Fibroblast of the aortic adventitia (primary cell): Measurements from ENCODE around the gene DOP1B. TPM values are rescaled to one million over a fixed set of nuclear protein-coding genes. Genes with fewer than 3 reads are reported as not detected.
"Not testable (repeated sequence)": the region's sequence is repeated elsewhere in the genome, so short reads cannot be mapped to it uniquely, and the experiment has no call there.

Experiments
- DNase-seq: peaks from one replicate; pipeline ENCODE4 v3.0.0-alpha.2; 2010; ENCODE audit warnings: low read depth
- H3K4me3 ChIP-seq: 2 replicates; pipeline ENCODE4 v1.5.1; 2011; ENCODE audit warnings: low read depth, mild to moderate bottlenecking, control low read depth, low read length, moderate library complexity
- total RNA-seq: library from RNA; depleted of rRNA; stranded (reverse); fragments of >200 nt; gene quantifications from 2 replicates; pipeline ENCODE4 v1.2.3, GENCODE V29; 2012; ENCODE audit warnings: low replicate concordance
- TF ChIP-seq, protein P1 (sequence below): IDR thresholded peaks from 2 replicates; pipeline ENCODE4 v1.5.1; 2011; ENCODE audit warnings: mild to moderate bottlenecking, low read length, control low read depth, inconsistent platforms; ENCODE audit not compliant: insufficient read depth

The DOP1B gene
- total RNA-seq, 1 donor, result 25.8 TPM

DNA sequence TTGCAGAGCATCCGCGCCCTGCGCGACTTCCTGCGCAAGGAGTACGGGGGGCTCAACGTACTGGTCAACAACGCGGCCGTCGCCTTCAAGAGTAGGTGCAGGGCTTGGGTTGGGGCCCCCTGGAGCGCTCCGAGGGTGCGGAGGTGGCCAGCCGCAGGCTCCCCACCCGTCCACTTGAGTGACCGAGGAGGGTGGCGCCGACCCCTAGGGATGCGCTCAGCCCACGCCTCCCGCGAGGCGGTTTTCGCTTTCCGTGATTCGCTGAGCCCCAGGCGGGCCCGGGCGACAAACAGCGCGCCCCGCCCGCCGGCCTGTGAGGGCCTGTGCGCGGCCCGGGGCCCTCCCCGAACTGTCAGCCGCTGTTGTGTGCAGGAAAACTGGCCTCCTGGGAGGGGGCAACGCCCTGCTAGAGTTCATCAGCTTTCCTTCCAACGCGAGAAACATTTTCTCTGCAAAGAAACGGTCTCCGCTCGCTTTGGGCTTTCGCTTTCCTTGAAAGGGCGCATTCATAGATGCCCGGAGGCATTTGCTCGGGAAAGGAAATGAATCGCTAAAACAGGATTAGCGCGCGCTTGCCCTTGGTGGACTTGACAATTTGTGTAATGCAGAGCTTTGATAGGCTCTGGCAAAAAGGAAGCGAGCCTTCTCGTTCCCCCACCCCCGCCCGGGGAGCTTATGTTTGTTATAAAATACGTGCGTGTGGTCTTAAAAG, 21.1 kb upstream of the DOP1B start:
- DNase-seq, result peak; percentile 79
- TF ChIP-seq, protein P1, sequence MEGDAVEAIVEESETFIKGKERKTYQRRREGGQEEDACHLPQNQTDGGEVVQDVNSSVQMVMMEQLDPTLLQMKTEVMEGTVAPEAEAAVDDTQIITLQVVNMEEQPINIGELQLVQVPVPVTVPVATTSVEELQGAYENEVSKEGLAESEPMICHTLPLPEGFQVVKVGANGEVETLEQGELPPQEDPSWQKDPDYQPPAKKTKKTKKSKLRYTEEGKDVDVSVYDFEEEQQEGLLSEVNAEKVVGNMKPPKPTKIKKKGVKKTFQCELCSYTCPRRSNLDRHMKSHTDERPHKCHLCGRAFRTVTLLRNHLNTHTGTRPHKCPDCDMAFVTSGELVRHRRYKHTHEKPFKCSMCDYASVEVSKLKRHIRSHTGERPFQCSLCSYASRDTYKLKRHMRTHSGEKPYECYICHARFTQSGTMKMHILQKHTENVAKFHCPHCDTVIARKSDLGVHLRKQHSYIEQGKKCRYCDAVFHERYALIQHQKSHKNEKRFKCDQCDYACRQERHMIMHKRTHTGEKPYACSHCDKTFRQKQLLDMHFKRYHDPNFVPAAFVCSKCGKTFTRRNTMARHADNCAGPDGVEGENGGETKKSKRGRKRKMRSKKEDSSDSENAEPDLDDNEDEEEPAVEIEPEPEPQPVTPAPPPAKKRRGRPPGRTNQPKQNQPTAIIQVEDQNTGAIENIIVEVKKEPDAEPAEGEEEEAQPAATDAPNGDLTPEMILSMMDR, result no peak
- H3K4me3 ChIP-seq, result peak overlapping the region; percentile 83

DNA sequence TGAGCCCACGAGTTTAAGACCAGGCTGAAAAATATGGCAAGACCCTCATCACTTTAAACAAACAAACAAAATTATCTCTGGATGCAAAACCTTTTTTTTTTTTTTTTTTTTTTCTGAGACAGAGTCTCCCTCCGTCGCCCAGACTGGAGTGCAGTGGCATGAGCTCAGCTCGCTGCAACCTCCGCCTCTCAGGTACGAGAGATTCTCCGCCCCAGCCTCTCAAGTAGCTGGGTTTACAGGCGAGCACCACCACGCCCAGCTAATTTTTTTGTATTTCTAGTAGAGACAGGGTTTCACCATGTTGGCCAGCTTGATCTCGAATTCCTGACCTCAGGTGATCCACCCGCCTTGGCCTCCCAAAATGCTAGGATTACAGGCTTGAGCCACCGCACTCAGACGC, 16.8 kb upstream of the DOP1B start:
- DNase-seq, H3K4me3 ChIP-seq: not testable (repeated sequence)

- peak; percentile 85 for DNase-seq
- no peak overlapping the region for H3K4me3 ChIP-seq
- TF ChIP-seq, protein P1, result peak; percentile 81
Observed at GRCh38 chr21:36141513-36141925, 15.1 kb upstream of the DOP1B start.

DNA sequence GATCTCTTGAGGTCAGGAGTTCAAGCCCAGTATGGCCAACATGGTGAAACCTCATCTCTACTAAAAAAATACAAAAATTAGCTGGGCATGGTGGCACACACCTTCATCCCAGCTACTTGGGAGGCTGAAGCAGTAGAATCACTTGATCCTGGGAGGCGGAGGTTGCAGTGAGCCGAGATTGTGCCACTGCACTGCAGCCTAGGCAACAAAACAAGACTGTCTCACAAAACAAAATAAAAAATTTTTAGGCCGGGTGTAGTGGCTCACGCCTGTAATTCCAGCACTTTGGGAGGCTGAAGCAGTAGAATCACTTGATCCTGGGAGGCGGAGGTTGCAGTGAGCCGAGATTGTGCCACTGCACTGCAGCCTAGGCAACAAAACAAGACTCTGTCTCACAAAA, 12.4 kb upstream of the DOP1B start:
- not testable (repeated sequence) for H3K4me3 ChIP-seq, DNase-seq

- TF ChIP-seq, protein P1, result no peak
- no peak for DNase-seq
Observed at GRCh38 chr21:36145259-36145658, 11.4 kb upstream of the DOP1B start.

DNA sequence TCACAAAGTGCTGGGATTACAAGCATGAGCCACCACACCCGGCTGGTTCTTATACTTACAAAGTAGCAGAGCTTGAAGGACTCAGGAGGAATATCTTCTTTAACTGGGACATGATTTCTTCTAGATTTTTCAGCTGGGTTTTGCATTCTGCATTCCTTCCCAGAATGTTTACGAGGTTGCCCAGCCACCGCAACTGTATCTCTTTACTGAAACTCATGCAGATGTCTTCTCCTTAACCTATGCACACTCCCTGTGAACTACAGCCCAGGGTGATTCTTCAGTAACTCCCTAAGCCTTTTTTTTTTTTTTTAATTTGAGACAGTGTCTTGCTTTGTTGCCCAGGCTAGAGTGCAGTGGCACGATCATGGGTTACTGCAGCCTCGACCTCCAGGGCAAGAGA, 8.7 kb upstream of the DOP1B start:
- H3K4me3 ChIP-seq, result no peak overlapping the region
- TF ChIP-seq, protein P1, result no peak
- DNase-seq, result no peak

More at GRCh38 chr21:36145259-36145658, 11.4 kb upstream of the DOP1B start:
- no peak overlapping the region for H3K4me3 ChIP-seq

- TF ChIP-seq, protein P1, result no peak
- no peak overlapping the region for H3K4me3 ChIP-seq
- DNase-seq, result no peak
Observed at GRCh38 chr21:36148886-36149285, 7.7 kb upstream of the DOP1B start.
